SW480 (cell line): Measurements from ENCODE around the gene CDKL1.
"Not testable (repeated sequence)": the region's sequence is repeated elsewhere in the genome, so short reads cannot be mapped to it uniquely, and the experiment has no call there.

Experiments used
- DNase-seq: peaks from one replicate; pipeline ENCODE4 v3.0.0-alpha.2; 2016; ENCODE audit warnings: low spot score

The CDKL1 gene

DNA sequence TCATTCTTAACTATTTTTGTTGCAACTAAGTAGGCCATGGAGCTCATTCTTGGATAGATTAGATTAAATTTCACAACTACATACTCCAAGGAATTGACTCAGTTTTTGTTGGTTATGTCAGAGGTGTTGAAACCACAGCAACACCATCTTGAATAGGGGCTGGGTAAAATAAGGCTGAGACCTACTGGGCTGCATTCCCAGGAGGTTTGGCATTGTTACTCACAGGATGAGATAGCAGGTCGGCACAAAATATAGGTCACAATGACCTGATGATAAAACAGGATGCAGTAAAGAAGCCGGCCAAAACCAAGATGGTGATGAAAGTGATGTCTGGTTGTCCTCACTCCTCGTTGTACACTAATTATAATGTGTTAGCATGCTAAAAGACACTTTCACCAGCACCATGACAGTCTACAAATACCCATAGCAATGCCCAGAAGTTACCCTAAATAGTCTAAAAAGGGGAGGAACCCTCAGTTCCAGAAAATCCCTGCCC is 63.6 kb downstream of the CDKL1 start:
- no peak for DNase-seq

DNA sequence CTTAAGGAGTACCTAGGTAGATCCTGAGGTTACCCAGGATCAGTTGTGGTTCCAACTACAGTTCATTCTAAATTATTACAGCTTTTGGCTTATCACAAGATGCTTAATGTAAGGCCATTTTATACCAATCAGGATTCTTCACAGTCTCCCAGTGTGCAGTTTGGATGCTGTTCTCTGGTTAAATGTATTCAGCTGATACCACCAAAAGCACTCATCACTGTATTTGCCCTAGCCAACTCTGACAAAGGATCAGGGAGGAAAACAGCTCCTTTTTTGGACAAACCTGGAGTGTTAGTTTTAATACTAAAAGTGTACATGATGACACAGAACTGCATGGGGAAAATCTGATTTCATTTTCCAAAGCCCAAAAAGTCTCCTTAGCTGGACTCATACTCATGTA is 65.1 kb downstream of the CDKL1 start:
- no peak for DNase-seq

DNA sequence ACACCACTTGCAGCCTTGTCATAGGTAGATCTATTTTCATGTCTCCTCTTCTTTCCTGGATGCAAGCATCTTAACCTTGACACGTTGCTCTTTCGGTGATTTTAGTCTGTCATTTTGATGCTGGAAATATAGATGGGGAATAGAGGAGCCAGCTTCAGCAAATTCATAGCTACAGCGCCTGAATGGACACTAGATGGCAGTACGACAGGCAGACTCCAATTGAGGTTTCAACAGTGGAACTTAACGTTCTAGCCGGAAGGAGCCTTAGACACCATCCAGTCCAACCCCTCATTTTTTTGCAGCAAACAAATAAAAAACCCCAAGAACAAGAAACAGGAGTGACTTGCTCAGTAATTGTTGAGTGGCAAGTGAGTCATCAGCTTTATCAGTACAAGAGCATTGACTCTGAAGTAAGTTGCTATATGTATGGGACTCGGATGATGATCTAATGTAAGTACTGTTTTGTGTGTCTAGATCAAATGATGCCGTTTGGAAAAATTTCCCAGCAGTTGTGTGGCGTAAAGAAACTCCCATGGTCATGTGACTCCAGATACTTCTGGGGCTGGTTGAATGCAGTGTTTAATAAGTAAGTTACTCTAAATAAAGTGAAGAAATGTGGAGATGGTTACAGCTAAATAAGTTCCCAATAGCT is 75.5 kb downstream of the CDKL1 start:
- DNase-seq = peak; percentile 86

DNA sequence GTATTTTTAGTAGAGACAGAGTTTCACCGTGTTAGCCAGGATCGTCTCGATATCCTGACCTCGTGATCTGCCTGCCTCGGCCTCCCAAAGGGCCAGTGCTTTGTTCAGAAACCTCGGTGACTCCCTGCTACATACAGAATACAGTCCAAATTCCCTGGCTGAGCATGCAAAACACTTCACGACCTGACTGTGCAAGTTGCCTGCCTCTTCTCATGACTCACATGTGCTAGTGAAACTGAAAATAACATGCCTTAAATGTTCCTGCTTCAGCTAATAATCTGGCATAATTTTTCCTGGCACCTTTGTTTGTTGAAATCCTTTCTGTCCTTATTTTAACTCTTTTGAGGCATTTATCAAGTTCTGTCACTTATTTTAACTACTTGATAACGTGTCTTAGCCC is 76.4 kb downstream of the CDKL1 start:
- no peak for DNase-seq

DNA sequence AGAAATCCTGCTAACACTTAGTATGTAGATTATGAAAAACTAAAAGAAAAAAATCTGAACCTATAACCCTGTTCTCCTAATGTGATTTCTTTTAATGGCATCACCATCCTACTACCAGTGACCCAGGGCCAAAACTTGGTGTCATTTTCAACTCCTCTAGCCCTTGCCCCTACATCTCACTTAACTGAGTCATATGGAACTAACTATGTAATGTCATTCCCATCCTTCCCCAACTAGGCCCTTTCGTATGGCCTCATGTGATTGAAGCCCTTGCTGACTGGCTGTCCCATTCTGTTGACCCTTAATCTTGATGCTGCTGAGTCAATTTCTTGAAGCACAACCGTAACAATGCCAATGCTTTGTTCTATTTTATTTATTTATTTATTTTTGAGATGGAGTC is 77.0 kb downstream of the CDKL1 start:
- DNase-seq = no peak

DNA sequence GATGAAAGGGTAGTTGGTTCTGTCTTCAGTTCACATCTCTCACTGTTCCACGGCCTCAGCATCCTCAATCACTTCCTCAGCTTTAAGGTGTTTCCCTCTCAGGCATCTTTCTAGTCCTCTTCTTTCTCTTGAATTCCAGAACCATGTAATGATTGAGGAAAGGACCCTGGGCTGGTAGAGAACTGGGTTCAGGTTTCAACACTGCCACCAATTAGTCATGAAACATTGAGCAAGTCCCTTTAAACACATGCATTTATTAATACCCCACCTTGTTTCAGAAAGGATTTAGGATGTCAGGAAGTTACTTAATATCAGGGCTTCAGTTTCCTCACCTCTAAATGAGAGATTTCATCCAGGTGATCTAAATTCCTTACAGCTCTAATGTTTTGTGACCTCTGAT is 77.4 kb downstream of the CDKL1 start:
- DNase-seq = no peak

DNA sequence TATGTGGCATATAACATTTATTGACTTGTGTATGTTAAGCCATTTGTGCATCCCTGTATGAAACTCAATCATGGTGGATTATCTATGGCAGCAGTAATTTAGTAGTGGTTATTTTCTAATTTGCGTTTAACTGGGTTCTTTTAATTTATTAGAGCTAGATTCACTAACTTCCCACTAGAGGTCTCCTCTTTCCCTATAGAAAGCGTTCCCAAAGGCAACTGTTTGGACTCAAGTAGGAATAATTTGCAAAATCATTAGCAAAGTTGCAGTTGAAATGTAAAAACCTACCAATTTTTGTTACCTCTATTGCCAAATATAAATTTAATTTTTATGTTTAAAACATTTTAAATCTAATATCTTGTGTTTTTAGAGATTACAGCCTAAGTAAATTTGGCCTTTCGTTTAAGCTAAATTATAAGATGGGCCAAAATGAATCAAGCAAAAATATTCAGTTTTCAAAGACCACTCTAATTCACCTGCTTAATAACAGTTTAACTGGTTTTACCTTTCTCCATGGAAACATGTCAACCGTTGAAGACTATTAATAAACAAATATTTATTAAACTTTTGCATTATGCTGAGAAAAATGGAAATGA is 78.6 kb downstream of the CDKL1 start:
- DNase-seq = peak; percentile 44

DNA sequence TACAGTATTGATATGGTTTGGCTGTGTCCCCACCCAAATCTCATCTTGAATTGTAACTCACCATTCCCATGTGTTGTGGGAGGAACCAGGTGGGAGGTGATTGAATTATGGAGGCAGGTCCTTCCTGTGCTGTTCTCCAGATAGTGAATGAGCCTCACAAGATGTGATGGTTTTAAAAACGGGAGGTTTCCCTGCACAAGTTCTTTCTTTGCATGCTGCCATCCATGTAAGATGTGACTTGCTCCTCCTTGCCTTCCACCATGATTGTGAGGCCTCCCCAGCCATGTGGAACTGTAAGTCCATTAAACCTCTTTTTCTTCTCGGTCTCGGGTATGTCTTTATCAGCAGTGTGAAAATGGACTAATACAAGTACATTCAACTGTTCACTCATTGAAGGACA is 82.6 kb downstream of the CDKL1 start:
- not testable (repeated sequence) for DNase-seq

DNA sequence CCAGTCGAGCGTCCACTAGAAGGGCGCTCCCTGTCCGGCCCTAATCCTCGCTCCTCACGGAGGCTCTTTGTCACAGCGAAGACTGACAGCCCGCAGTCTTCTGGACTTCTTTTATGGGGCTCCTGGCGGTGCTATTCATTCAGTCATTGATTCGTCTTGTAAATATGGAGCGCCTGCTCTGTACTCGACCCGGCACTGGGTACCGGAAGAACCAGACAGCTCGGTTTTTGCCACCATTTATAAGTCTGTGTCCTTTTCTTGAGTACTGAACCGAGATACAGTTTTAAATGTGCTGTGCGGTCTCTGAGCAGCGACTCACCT is 84.0 kb downstream of the CDKL1 start:
- DNase-seq = no peak

DNA sequence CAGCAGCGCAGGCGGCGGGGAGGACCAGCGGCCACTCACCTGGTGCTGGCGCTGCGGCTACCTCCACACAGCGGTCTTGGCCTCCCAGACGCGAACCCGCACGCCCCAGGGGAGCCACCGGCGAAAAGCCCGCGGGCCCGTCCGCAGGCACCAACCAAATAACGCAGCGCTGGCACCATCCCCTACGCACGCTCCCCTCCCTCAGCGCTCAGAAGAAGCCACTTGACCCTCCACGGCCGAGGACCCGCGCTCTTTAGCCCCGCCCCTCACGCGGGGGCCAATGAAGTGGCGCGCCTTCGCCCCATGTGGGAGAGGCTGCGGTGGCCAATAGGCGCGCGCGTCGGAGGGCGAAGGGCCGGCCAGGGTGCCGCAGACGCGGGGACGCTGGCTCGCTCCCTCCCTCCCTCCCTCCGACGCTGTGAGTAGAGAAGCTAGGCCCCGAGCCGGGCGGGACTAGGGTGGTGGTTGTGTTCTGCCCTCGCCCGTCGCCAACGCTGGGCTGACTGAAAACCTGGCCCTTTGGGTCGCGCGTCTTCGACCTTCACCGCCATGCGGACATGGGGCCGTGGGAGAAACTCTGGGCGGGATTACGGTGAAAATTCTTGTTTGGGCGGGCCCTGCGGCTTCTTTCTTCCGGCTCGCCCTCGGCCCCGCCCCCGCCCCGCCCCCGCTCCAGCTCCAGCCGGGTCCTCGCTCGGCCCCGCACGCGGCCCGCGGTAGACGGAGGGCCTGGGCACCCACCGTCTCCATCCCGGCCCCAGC is 84.5 kb downstream of the CDKL1 start, which contains the start of the genes DMAC2L and L2HGDH:
TSS of gene DMAC2L (plus strand) at position 353 of the 762 bp plus-strand sequence. CDS start 9,164 bp downstream, outside the sequence.
TSS of gene L2HGDH (minus strand) at position 258 of the 762 bp plus-strand sequence. CDS start at position 179, 79 bp downstream.
- peak; percentile 90 for DNase-seq

DNA sequence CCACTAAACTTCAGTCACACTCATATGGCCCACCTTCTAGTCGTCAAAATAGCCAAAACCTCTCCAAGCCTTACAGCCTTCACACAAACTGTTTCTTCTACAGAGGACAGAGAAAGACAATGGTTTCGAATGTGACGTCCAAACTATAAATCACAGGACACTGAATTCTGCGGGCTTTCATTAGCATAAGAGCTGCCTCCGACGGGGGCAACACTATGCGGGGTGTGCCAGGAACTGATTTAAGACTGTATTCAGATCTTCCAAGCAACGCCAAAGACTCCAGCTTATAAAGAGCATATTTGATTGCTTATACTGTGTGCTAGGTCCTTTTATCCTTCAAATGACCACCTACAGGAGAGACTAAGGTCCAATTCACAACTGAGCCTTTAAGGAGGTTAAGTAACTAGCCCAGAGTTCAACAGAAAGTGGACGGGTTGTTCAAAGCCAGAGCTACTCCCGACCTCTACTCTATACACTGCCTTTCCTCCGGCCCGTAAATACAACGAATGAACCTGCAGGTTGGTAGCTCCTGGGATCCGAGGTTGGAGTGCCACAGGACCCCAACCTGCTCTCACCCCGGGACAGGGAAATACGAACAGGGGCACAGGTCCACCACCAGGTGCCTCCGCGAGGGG is 85.2 kb downstream of the CDKL1 start:
- DNase-seq = peak; percentile 82

DNA sequence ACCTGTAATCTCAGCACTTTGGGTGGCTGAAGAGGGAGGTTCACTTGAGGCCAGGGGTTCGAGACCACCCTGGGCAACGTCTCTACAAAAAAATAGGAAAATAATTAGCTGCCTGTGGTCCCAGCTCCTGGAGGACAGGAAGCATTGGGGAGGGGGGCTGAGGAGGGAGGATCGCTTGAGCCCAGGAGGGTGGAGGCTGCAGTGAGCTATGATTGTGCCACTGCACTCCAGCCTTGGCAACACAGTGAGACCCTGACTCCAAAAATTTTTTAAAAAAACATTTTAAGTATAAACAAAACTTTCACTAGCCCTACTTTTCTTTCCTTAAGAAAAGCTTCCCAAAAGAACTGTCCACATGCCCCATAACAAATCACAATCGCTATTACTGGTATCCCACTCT is 86.2 kb downstream of the CDKL1 start:
- no peak for DNase-seq

DNA sequence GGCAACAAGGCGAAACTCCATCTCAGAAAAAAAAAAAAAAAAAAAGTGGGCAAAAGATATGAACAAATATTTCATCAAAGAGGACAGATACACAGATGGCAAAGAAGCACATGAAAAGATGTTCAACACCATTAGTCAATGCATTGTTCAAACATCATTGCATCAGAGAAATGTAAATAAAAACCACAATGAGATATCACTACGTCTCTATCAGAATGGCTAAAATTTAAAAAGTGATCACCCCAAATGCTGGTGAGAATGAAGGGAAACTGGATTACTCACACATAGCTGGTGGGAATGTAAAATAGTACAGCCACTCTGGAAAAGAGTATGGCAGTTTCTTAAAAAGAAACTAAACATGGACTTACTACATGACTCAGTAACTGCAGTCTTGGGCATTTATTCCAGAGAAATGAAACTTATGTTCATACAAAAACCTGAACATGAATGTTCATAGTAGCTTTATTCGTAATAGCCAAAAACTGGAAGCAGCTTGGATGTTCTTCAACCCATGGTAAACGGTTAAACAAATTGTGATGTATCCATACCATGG is 88.2 kb downstream of the CDKL1 start:
- no peak for DNase-seq

DNA sequence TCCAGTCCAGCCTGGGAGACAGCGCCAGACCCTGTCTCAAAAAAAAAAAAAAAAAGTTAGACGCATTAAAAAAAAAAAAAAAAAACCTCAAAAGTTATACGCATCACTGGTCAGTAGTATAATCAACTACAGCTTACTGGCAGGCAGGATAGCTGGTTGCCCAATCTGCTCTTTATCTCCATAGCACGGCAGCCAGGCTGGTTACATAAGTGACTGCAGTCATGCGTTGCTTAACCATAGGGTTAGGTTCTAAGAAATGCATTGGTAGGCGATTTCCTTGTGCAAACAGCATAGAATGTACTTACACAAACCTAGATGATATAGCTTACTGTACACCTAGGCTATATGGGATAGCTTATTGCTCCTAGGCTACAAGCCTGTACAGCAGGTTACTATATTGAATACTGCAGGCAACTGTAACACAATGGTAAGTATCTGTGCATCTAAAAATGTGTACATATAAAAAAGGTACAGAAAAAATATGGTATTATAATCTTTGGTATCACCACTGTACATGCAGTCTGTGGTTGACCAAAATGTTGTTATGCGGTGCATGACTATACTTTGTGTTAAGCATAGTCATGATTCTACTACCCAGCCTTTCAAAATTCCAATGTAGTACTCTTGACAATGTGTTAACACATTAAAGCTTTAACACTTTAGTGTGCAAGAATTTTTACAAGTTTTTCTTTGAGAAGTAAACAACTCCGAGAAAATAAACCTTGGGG is 92.8 kb downstream of the CDKL1 start:
- DNase-seq = no peak

DNA sequence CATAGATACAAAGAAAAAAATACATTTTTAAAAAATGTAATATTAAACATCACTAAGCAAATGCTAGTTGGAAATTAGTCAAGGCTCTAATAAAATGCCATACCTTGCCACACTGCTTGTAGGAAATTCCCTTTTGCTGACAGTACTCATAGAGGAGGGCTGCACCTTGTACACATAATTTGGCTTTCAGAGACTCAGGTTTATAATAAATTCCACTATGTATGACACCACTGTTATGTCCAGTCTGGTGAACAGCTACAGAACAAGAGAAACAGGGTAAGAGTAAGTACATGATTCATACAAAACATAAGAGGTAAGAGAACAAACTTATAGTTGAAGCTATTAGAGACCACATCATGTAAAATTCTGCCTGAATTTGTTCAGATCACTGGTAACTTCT is 94.8 kb downstream of the CDKL1 start:
- no peak for DNase-seq

DNA sequence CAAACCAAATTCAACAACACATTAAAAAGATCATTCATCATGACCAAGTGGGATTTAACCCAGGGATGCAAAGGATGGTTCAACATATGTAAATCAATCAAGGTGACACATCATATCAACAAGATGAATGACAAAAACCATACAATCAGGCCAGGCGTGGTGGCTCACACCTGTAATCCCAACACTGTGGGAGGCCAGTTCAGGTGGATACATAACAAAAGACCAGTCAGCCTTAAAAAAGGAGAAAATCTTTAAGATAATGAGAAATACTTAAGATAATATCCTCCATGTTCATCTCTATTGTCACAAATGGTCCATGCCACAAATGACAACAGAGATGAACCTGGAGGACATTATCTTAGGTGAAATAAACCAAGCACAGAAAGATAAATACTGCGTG is 97.1 kb downstream of the CDKL1 start:
- DNase-seq = no peak

DNA sequence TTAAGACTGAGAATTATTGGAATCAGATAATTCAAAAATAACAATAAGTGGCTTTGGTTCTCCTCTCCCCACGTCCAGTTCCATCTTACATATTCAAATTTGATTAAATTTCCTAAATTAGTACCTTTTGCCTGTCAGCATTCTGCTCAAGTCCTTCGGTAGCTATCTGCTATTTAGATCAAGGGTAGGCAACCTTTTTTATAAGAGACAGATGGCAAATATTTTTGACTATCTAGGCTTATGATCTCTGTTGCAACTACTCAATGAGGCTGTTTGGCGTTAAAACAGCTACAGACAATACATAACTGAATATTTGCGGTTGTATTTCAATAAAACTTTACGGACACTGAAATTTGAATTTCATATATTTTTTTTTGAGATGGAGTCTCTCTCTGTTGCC is 106.4 kb downstream of the CDKL1 start:
- DNase-seq = no peak

DNA sequence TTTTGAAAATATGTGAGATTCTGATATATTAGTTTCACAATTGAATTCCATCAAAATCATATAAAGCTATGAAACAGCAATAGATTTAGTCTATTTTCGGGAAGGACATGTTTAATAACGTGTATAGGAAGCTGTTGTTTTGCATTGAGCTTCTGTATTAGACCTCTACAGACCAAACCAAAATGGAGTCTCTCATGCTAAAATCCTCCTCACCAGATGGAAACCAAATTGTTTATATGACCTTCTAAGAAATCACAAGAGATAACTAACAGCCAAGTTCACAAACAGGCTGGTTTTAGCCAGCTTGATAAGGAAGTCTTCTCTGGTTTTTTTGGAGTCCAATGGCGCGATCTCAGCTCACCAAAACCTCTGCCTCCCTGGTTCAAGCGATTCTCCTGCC is 108.5 kb downstream of the CDKL1 start:
- DNase-seq = no peak

DNA sequence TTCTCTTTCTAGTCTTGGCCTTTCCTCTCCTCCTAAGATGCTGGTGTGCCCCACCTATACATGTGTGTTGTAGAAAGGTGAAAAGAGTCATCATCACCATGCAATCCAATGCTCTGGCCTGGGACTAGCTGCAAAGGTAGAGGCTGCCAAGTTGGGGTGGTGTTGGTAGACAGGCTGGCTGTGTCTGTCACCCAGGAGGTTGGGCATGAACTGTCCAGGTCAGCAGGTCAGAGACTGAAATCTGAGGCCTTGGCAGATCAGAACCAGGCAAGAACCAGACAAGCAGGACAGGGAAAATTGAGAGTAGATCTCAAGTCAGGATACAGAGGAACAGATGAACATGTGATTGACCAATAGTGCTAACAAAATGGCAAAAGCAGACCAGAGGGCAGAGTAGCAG is 110.8 kb downstream of the CDKL1 start:
- no peak for DNase-seq
